ENCODE measurements around the gene ECHS1.

DNA sequence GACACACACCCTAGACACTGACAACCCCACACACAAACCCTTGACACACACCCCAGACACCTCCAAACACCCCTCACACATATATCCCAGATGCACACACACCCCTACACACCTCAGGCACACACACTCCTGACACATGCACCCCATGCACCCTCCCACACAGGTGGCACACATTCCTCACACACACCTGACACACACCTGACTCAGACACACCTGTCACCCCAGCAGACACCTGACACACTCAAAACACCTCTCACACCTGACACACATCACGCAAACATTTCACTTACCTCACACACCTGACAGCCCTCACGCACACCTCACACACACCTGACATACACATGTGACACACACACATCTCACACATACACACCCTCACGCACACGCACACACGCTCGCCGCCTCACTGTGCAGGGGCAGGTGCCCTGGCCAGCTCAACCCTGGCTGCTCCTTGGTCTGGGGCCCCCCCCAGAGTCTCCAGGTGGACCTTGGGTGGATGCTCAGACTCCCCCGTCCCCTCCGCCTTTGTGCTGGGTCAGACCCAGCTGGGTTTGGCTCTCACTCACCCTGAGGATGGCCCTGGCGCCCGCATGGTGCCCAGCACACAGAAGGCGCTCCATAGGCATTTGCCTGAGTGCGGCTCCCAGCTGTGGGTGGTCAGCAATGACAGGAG, 33.3 kb downstream of the ECHS1 start:
- TF ChIP-seq MEIS1 (CRISPR knock-in tag; IDR thresholded peaks at IDR 0.05; ENCODE audit: borderline replicate concordance), result no peak
- TF ChIP-seq ZBTB7A (tag by site-specific recombination; IDR thresholded peaks at IDR 0.05; ENCODE audit: low read depth), result no peak
- TF ChIP-seq, protein P1, sequence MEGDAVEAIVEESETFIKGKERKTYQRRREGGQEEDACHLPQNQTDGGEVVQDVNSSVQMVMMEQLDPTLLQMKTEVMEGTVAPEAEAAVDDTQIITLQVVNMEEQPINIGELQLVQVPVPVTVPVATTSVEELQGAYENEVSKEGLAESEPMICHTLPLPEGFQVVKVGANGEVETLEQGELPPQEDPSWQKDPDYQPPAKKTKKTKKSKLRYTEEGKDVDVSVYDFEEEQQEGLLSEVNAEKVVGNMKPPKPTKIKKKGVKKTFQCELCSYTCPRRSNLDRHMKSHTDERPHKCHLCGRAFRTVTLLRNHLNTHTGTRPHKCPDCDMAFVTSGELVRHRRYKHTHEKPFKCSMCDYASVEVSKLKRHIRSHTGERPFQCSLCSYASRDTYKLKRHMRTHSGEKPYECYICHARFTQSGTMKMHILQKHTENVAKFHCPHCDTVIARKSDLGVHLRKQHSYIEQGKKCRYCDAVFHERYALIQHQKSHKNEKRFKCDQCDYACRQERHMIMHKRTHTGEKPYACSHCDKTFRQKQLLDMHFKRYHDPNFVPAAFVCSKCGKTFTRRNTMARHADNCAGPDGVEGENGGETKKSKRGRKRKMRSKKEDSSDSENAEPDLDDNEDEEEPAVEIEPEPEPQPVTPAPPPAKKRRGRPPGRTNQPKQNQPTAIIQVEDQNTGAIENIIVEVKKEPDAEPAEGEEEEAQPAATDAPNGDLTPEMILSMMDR (tag by site-specific recombination; IDR thresholded peaks at IDR 0.05), result no peak
- TF ChIP-seq, protein P2, sequence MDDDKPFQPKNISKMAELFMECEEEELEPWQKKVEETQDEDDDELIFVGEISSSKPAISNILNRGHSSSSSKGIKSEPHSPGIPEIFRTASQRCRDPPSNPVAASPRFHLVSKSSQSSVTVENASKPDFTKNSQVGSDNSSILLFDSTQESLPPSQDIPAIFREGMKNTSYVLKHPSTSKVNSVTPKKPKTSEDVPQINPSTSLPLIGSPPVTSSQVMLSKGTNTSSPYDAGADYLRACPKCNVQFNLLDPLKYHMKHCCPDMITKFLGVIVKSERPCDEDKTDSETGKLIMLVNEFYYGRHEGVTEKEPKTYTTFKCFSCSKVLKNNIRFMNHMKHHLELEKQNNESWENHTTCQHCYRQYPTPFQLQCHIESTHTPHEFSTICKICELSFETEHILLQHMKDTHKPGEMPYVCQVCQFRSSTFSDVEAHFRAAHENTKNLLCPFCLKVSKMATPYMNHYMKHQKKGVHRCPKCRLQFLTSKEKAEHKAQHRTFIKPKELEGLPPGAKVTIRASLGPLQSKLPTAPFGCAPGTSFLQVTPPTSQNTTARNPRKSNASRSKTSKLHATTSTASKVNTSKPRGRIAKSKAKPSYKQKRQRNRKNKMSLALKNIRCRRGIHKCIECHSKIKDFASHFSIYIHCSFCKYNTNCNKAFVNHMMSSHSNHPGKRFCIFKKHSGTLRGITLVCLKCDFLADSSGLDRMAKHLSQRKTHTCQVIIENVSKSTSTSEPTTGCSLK (tag by site-specific recombination; IDR thresholded peaks at IDR 0.05), result no peak
